ENCODE measurements around the gene NAP1L5. TPM values are rescaled to one million over a fixed set of nuclear protein-coding genes. Genes with fewer than 3 reads are reported as not detected.

The NAP1L5 gene
- total RNA-seq, 2 donors from 2014 or later = 1.2 to 1.5 TPM

- Mint-ChIP-seq H3K27ac (no peak overlapping the region), H3K27me3 (ENCODE audit: insufficient read depth) (no peaks in the 10 kb centered on the region), H3K4me3 (peak overlapping the region; percentile 71), H3K4me1 (peaks cover 4% of the 10 kb centered on the region), H3K36me3 (ENCODE audit: low read depth) (no peaks in the 10 kb centered on the region), H3K9me3 (no peaks in the 10 kb centered on the region)
- Histone ChIP-seq H3K9ac (ENCODE audit: extremely low read depth, low read length, poor library complexity, severe bottlenecking) (no peak overlapping the region), H3K27ac (ENCODE audit: low read depth, low read length) (no peak overlapping the region), H3K27me3 (ENCODE audit: control insufficient read depth, insufficient read depth, low read length, poor library complexity, severe bottlenecking) (no peaks in the 10 kb centered on the region), H3K4me3 (ENCODE audit: low read length) (peak overlapping the region; percentile 80), H3K36me3 (ENCODE audit: control insufficient read depth, insufficient read depth, low read length) (no peaks in the 10 kb centered on the region), H3K4me1 (ENCODE audit: control insufficient read depth, insufficient read depth, low read length) (peaks cover 2% of the 10 kb centered on the region), H3K9me3 (ENCODE audit: control insufficient read depth, low read length) (no peaks in the 10 kb centered on the region)
- DNase-seq = no peak
- TF ChIP-seq CTCF (conservative IDR thresholded peaks at IDR 0.05) = no peak
- 49 to 54% methylated on average over 12 to 18 of the region's 18 CpGs for WGBS, 2 experiments (ENCODE audit: insufficient coverage in 1 of 2, insufficient read length in 1 of 2)
Measured at GRCh38 chr4:88697141-88697540, 488 bp downstream of the NAP1L5 start.

- peak overlapping the region; percentile 80 for H3K4me3 ChIP-seq (ENCODE audit: low read length)
- H3K9ac ChIP-seq (ENCODE audit: extremely low read depth, low read length, poor library complexity, severe bottlenecking) = no peak overlapping the region
- no peaks in the 10 kb centered on the region for H3K36me3 Mint-ChIP-seq (ENCODE audit: low read depth)
- no peak overlapping the region for H3K27ac ChIP-seq (ENCODE audit: low read depth, low read length)
- no peaks in the 10 kb centered on the region for H3K36me3 ChIP-seq (ENCODE audit: control insufficient read depth, insufficient read depth, low read length)
- DNase-seq = no peak
- peaks cover 2% of the 10 kb centered on the region for H3K4me1 ChIP-seq (ENCODE audit: control insufficient read depth, insufficient read depth, low read length)
- H3K27me3 ChIP-seq (ENCODE audit: control insufficient read depth, insufficient read depth, low read length, poor library complexity, severe bottlenecking) = no peaks in the 10 kb centered on the region
- no peaks in the 10 kb centered on the region for H3K9me3 ChIP-seq (ENCODE audit: control insufficient read depth, low read length)
- peaks cover 4% of the 10 kb centered on the region for H3K4me1 Mint-ChIP-seq
- no peak overlapping the region for H3K27ac Mint-ChIP-seq
- peak overlapping the region; percentile 71 for H3K4me3 Mint-ChIP-seq
- no peaks in the 10 kb centered on the region for H3K27me3 Mint-ChIP-seq (ENCODE audit: insufficient read depth)
- TF ChIP-seq CTCF (conservative IDR thresholded peaks at IDR 0.05) = no peak
- 82 to 94% methylated on average over 7 of the region's 7 CpGs for WGBS, 2 experiments (ENCODE audit: insufficient coverage in 1 of 2, insufficient read length in 1 of 2)
- H3K9me3 Mint-ChIP-seq = no peaks in the 10 kb centered on the region
Measured at GRCh38 chr4:88696630-88697029, 999 bp downstream of the NAP1L5 start.

- Histone ChIP-seq H3K4me3 (ENCODE audit: low read length) (no peak overlapping the region), H3K27ac (ENCODE audit: low read depth, low read length) (no peak overlapping the region), H3K4me1 (ENCODE audit: control insufficient read depth, insufficient read depth, low read length) (peaks cover 2% of the 10 kb centered on the region), H3K27me3 (ENCODE audit: control insufficient read depth, insufficient read depth, low read length, poor library complexity, severe bottlenecking) (no peaks in the 10 kb centered on the region), H3K9me3 (ENCODE audit: control insufficient read depth, low read length) (no peaks in the 10 kb centered on the region), H3K36me3 (ENCODE audit: control insufficient read depth, insufficient read depth, low read length) (no peaks in the 10 kb centered on the region), H3K9ac (ENCODE audit: extremely low read depth, low read length, poor library complexity, severe bottlenecking) (no peak overlapping the region)
- no peak overlapping the region for H3K4me3 Mint-ChIP-seq
- no peak for DNase-seq
- peaks cover 4% of the 10 kb centered on the region for H3K4me1 Mint-ChIP-seq
- no peaks in the 10 kb centered on the region for H3K9me3 Mint-ChIP-seq
- no peaks in the 10 kb centered on the region for H3K27me3 Mint-ChIP-seq (ENCODE audit: insufficient read depth)
- TF ChIP-seq CTCF (conservative IDR thresholded peaks at IDR 0.05) = no peak
- H3K27ac Mint-ChIP-seq = no peak overlapping the region
- no peaks in the 10 kb centered on the region for H3K36me3 Mint-ChIP-seq (ENCODE audit: low read depth)
- WGBS, 2 experiments (ENCODE audit: insufficient coverage in 1 of 2, insufficient read length in 1 of 2) = 79 to 88% methylated on average over 2 to 3 of the region's 3 CpGs
Measured at GRCh38 chr4:88693792-88694191, 3.8 kb downstream of the NAP1L5 start.

All from endodermal cell (in vitro differentiated cells).